ENCODE measurements around the gene BACE2.
A peak's percentile ranks its signal among the peaks of the same experiment; 100 is the strongest.

DNA sequence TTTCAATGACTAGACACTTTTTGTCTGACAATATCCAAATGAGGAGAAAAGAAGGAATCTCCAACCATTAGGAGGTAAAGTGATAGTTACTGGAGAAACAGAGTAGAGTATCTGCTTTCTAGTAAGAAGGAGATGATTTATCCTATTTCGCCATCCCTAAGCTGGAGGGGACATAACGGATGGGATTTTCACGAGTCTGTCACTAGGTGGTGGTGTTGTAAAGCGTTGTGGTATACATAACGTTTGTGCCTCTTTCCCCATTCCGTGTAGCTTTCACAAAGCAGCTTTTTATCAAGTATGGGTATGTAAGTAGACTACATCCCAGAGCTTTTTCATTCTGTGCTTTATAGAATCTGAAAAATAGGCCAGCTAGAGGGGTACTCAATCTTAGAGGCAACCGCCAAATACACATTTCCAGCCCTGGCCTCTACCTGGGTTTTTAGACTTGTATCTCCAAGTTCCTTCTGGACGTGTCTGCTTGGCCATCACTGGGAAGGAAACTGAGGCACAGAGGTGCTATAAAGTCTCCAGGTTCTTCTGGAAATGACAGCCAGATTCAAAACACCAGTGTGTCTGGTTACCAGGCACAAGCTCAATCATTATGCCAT is 115.4 kb downstream of the BACE2 start:
- TF ChIP-seq, protein P1, sequence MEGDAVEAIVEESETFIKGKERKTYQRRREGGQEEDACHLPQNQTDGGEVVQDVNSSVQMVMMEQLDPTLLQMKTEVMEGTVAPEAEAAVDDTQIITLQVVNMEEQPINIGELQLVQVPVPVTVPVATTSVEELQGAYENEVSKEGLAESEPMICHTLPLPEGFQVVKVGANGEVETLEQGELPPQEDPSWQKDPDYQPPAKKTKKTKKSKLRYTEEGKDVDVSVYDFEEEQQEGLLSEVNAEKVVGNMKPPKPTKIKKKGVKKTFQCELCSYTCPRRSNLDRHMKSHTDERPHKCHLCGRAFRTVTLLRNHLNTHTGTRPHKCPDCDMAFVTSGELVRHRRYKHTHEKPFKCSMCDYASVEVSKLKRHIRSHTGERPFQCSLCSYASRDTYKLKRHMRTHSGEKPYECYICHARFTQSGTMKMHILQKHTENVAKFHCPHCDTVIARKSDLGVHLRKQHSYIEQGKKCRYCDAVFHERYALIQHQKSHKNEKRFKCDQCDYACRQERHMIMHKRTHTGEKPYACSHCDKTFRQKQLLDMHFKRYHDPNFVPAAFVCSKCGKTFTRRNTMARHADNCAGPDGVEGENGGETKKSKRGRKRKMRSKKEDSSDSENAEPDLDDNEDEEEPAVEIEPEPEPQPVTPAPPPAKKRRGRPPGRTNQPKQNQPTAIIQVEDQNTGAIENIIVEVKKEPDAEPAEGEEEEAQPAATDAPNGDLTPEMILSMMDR (IDR thresholded peaks at IDR 0.05 in 2 of 3, conservative IDR thresholded peaks at IDR 0.05 in 1 of 3; ENCODE audit: borderline replicate concordance in 1 of 3, insufficient read depth in 1 of 3, low read depth in 2 of 3, low read length in 2 of 3), result peak; percentile 48 to 81 (median 73); a peak in 5 of 6 replicates
- TF ChIP-seq EZH2 (IDR thresholded peaks at IDR 0.05), result no peak
- TF ChIP-seq POLR2A (IDR thresholded peaks at IDR 0.05; ENCODE audit: borderline replicate concordance, extremely low read depth, insufficient read depth, insufficient read length), result no peak
- TF ChIP-seq SIN3A (IDR thresholded peaks at IDR 0.05; ENCODE audit: low read depth), result no peak
- TF ChIP-seq CEBPB (IDR thresholded peaks at IDR 0.05; ENCODE audit: low read depth), result no peak
- no peak for TF ChIP-seq POLR2AphosphoS5 (IDR thresholded peaks at IDR 0.05; ENCODE audit: low read depth, low read length)
- no peak for TF ChIP-seq YY1 (IDR thresholded peaks at IDR 0.05; ENCODE audit: extremely low read depth, insufficient replicate concordance, low read depth, low read length)
- TF ChIP-seq, protein P2, sequence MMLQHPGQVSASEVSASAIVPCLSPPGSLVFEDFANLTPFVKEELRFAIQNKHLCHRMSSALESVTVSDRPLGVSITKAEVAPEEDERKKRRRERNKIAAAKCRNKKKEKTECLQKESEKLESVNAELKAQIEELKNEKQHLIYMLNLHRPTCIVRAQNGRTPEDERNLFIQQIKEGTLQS (IDR thresholded peaks at IDR 0.05), result no peak

All from HCT116 (cell line).